ENCODE results near the gene UTP20.

UTP20 gene

DNA sequence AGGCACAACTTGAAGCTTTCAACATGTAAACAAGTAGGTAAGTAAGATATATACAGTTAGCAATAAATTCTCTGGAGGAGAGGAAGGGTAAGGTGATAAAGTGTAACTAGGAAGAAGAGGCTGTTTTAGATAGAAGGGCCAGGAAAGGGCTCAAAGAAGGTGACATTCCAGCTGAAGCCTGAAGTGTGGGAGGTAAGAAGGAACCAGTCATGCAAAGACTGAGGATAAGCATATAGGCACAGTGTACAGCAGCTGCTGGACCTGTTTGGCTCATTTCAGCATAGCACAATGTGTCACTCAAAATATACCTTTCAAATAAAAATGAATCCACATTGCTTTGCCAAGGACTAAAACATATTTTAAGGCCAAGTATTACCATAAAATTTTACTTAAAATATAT is 156.2 kb downstream of the UTP20 start:
- DNase-seq (ENCODE audit: low read depth in 3 of 3) = no peak

Data from stimulated activated CD4-positive, alpha-beta T cell treated with anti-CD3 and anti-CD28 coated beads, TNF-alpha, amount 100 ng/mL, for 48 hours (primary cell).